HepG2 (cell line): ENCODE results near the gene RGS19. TPM values are rescaled to one million over a fixed set of nuclear protein-coding genes. Genes with fewer than 3 reads are reported as not detected.

Experiments used
- DR1 ChIP-seq: sonication (generic); formaldehyde crosslinking; IDR thresholded peaks from 2 replicates; pipeline ENCODE4 v1.8.0; 2021; ENCODE audit warnings: mild to moderate bottlenecking, missing genetic modification reagents, inconsistent platforms
- ELF4 ChIP-seq: sonication (generic); formaldehyde crosslinking; IDR thresholded peaks from 2 replicates; pipeline ENCODE4 v1.5.0; 2020; ENCODE audit warnings: missing genetic modification reagents, mild to moderate bottlenecking, moderate library complexity, borderline replicate concordance
- GATA4 ChIP-seq: sonication (generic); IDR thresholded peaks from 2 replicates; pipeline ENCODE4 v1.6.1; 2016; ENCODE audit warnings: antibody characterized with exemption, low read depth, borderline replicate concordance
- GRHL1 ChIP-seq: sonication (generic); formaldehyde crosslinking; conservative IDR thresholded peaks from 2 replicates; pipeline ENCODE4 v1.8.0; 2022; ENCODE audit warnings: missing genetic modification reagents
- JUN ChIP-seq: sonication (generic); formaldehyde crosslinking; IDR thresholded peaks from 2 replicates; pipeline ENCODE4 v1.4.0; 2020; ENCODE audit warnings: mild to moderate bottlenecking, missing genetic modification reagents
- MTA3 ChIP-seq: sonication (generic); formaldehyde crosslinking; IDR thresholded peaks from 2 replicates; pipeline ENCODE4 v1.4.0; 2020; ENCODE audit warnings: missing genetic modification reagents
- MYNN ChIP-seq: sonication (generic); formaldehyde crosslinking; IDR thresholded peaks from 2 replicates; pipeline ENCODE4 v1.4.0; 2020; ENCODE audit warnings: mild to moderate bottlenecking, low read depth, missing genetic modification reagents
- SKIL ChIP-seq: sonication (generic); formaldehyde crosslinking; IDR thresholded peaks from 2 replicates; pipeline ENCODE4 v1.8.0; 2022; ENCODE audit warnings: missing genetic modification reagents, mild to moderate bottlenecking, moderate library complexity, borderline replicate concordance
- SMYD3 ChIP-seq: sonication (generic); formaldehyde crosslinking; IDR thresholded peaks from 2 replicates; pipeline ENCODE4 v1.8.1; 2023; ENCODE audit warnings: mild to moderate bottlenecking, missing genetic modification reagents
- ZMYM3 ChIP-seq: sonication (generic); formaldehyde crosslinking; IDR thresholded peaks from 2 replicates; pipeline ENCODE4 v1.5.1; 2020; ENCODE audit warnings: mild to moderate bottlenecking, missing genetic modification reagents
- ZNF30 ChIP-seq: sonication (generic); formaldehyde crosslinking; IDR thresholded peaks from 2 replicates; pipeline ENCODE4 v1.5.0; 2020; ENCODE audit warnings: mild to moderate bottlenecking, missing genetic modification reagents
- ZNF33A ChIP-seq: sonication (generic); formaldehyde crosslinking; IDR thresholded peaks from 2 replicates; pipeline ENCODE4 v1.5.1; 2020; ENCODE audit warnings: missing genetic modification reagents, mild to moderate bottlenecking, moderate library complexity, borderline replicate concordance
- ZNF549 ChIP-seq: sonication (generic); formaldehyde crosslinking; IDR thresholded peaks from 2 replicates; pipeline ENCODE4 v1.5.0; 2020; ENCODE audit warnings: missing genetic modification reagents
- ZNF562 ChIP-seq: sonication (generic); formaldehyde crosslinking; IDR thresholded peaks from 2 replicates; pipeline ENCODE4 v1.8.0; 2022; ENCODE audit warnings: missing genetic modification reagents, borderline replicate concordance
- ZNF605 ChIP-seq: sonication (generic); formaldehyde crosslinking; IDR thresholded peaks from 2 replicates; pipeline ENCODE4 v1.8.0; 2022; ENCODE audit warnings: mild to moderate bottlenecking, missing genetic modification reagents
- ZNF614 ChIP-seq: IDR thresholded peaks from 2 replicates; pipeline ENCODE4 v1.6.1; 2018; ENCODE audit warnings: missing biosample characterization, missing genetic modification reagents, inconsistent platforms, borderline replicate concordance
- ZNF746 ChIP-seq: sonication (generic); formaldehyde crosslinking; IDR thresholded peaks from 2 replicates; pipeline ENCODE4 v1.8.0; 2022; ENCODE audit warnings: mild to moderate bottlenecking, missing genetic modification reagents
- polyA plus RNA-seq, 8 experiments: library from polyadenylated mRNA; depleted of rRNA in 3 of 8; stranded (reverse) in 7 of 8; unstranded in 1 of 8; fragments of >200 nt; fragmentation: Illumina TruSeq in 4 of 8; extraction: Trizol in 4 of 8; gene quantifications; 2 replicates each; pipeline versions ENCODE4 v1.2.1 to v1.2.3, GENCODE V29; 2011 to 2016; ENCODE audit warnings: low read depth in 4 of 8, missing spikeins in 1 of 8, mixed read lengths in 1 of 8; ENCODE audit not compliant: insufficient read depth in 1 of 8
- total RNA-seq, 5 experiments: library from RNA; depleted of rRNA; stranded (reverse); fragments of >200 nt; fragmentation: Illumina TruSeq; extraction: Trizol; gene quantifications; 2 replicates each; pipeline ENCODE4 v1.2.3, GENCODE V29; 2016; ENCODE audit warnings: low read depth in 1 of 5
- TF ChIP-seq, protein P1 (sequence below): fragments of 450-650 bp; IDR thresholded peaks from 2 replicates; pipeline ENCODE4 v1.6.1; 2017
- TF ChIP-seq, protein P2 (sequence below), 2 experiments: sonication (generic) in 1 of 2; formaldehyde crosslinking in 1 of 2; IDR thresholded peaks; 2 replicates each; pipeline versions ENCODE4 v1.4.0 to v1.6.1; 2018 to 2020; ENCODE audit warnings: missing genetic modification reagents in 2 of 2, borderline replicate concordance in 1 of 2, low read depth in 1 of 2, mild to moderate bottlenecking in 1 of 2, missing biosample characterization in 1 of 2
- TF ChIP-seq, protein P3 (sequence below): sonication (generic); formaldehyde crosslinking; IDR thresholded peaks from 2 replicates; pipeline ENCODE4 v1.4.0; 2020; ENCODE audit warnings: mild to moderate bottlenecking, low read depth, missing genetic modification reagents
- TF ChIP-seq, protein P4 (sequence below): sonication (generic); formaldehyde crosslinking; IDR thresholded peaks from 2 replicates; pipeline ENCODE4 v1.4.0; 2020; ENCODE audit warnings: mild to moderate bottlenecking, missing genetic modification reagents

Gene RGS19
- total and polyA plus RNA-seq, 2 of the 13 experiments (the other 11 are each of a cell fraction or from before 2014, with no cell fraction given) = 10.7 to 11.9 TPM

GRCh38 chr20:64055396-64055892, 23.9 kb downstream of the RGS19 start (continued):
- TF ChIP-seq, protein P1, sequence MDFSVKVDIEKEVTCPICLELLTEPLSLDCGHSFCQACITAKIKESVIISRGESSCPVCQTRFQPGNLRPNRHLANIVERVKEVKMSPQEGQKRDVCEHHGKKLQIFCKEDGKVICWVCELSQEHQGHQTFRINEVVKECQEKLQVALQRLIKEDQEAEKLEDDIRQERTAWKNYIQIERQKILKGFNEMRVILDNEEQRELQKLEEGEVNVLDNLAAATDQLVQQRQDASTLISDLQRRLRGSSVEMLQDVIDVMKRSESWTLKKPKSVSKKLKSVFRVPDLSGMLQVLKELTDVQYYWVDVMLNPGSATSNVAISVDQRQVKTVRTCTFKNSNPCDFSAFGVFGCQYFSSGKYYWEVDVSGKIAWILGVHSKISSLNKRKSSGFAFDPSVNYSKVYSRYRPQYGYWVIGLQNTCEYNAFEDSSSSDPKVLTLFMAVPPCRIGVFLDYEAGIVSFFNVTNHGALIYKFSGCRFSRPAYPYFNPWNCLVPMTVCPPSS = no peak
- TF ChIP-seq ZNF30 = no peak
- TF ChIP-seq ZNF562 = no peak
- no peak for TF ChIP-seq SKIL (CRISPR knock-in tag)
- no peak for TF ChIP-seq JUN (CRISPR knock-in tag)
- TF ChIP-seq, protein P2, sequence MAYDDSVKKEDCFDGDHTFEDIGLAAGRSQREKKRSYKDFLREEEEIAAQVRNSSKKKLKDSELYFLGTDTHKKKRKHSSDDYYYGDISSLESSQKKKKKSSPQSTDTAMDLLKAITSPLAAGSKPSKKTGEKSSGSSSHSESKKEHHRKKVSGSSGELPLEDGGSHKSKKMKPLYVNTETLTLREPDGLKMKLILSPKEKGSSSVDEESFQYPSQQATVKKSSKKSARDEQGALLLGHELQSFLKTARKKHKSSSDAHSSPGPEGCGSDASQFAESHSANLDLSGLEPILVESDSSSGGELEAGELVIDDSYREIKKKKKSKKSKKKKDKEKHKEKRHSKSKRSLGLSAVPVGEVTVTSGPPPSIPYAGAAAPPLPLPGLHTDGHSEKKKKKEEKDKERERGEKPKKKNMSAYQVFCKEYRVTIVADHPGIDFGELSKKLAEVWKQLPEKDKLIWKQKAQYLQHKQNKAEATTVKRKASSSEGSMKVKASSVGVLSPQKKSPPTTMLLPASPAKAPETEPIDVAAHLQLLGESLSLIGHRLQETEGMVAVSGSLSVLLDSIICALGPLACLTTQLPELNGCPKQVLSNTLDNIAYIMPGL (CRISPR knock-in tag; IDR thresholded peaks at IDR 0.05; ENCODE audit: borderline replicate concordance in 1 of 2, low read depth in 1 of 2) = no peak
- TF ChIP-seq ZNF605 (CRISPR knock-in tag) = no peak
- no peak for TF ChIP-seq ZNF746 (CRISPR knock-in tag)
- TF ChIP-seq MTA3 (CRISPR knock-in tag) = no peak
- no peak; the same call in 1 of the 2 replicates for TF ChIP-seq MYNN
- no peak for TF ChIP-seq ZNF549 (CRISPR knock-in tag)
- no peak for TF ChIP-seq ELF4 (CRISPR knock-in tag)
- TF ChIP-seq SMYD3 (CRISPR knock-in tag) = 0 out of 2 replicates have a peak, but pooled peaks have one; percentile 75
- TF ChIP-seq GATA4 = no peak
- TF ChIP-seq ZNF33A (CRISPR knock-in tag) = no peak
- TF ChIP-seq ZNF614 (CRISPR knock-in tag) = no peak
- TF ChIP-seq, protein P3, sequence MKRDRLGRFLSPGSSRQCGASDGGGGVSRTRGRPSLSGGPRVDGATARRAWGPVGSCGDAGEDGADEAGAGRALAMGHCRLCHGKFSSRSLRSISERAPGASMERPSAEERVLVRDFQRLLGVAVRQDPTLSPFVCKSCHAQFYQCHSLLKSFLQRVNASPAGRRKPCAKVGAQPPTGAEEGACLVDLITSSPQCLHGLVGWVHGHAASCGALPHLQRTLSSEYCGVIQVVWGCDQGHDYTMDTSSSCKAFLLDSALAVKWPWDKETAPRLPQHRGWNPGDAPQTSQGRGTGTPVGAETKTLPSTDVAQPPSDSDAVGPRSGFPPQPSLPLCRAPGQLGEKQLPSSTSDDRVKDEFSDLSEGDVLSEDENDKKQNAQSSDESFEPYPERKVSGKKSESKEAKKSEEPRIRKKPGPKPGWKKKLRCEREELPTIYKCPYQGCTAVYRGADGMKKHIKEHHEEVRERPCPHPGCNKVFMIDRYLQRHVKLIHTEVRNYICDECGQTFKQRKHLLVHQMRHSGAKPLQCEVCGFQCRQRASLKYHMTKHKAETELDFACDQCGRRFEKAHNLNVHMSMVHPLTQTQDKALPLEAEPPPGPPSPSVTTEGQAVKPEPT (CRISPR knock-in tag) = no peak; the same call in 1 of the 2 replicates
- TF ChIP-seq ZMYM3 = peak; percentile 100
- no peak for TF ChIP-seq DR1
- no peak for TF ChIP-seq GRHL1 (CRISPR knock-in tag)
- TF ChIP-seq, protein P4, sequence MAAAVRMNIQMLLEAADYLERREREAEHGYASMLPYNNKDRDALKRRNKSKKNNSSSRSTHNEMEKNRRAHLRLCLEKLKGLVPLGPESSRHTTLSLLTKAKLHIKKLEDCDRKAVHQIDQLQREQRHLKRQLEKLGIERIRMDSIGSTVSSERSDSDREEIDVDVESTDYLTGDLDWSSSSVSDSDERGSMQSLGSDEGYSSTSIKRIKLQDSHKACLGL (CRISPR knock-in tag) = peak; percentile 14; the same call in 1 of the 2 replicates
